Breast epithelium (tissue), 3 donors: ENCODE measurements around the gene DENND5B.

Experiments used
- CTCF ChIP-seq, 3 donors: fragments of 450-650 bp; IDR thresholded peaks; one replicate each; pipeline ENCODE4 v1.5.1; 2016 to 2017; ENCODE audit warnings: antibody characterized with exemption in 3 of 3, mild to moderate bottlenecking in 3 of 3, moderate library complexity in 3 of 3
- POLR2A ChIP-seq: fragments of 450-650 bp; IDR thresholded peaks from one replicate; pipeline ENCODE4 v1.6.1; 2016; ENCODE audit warnings: antibody characterized with exemption, mild to moderate bottlenecking, moderate library complexity
- POLR2AphosphoS5 ChIP-seq, 3 donors: sonication (generic); formaldehyde crosslinking; IDR thresholded peaks; one replicate each; pipeline ENCODE4 v1.6.1; 2017; ENCODE audit warnings: antibody characterized with exemption in 3 of 3

GRCh38 chr12:31527083-31527482 is 63.9 kb downstream of the DENND5B start:
- TF ChIP-seq CTCF (IDR thresholded peaks at IDR 0.05) = no peak
- no peak for TF ChIP-seq POLR2A
- no peak for TF ChIP-seq POLR2AphosphoS5 (IDR thresholded peaks at IDR 0.05)
